SK-N-SH (cell line): ENCODE results near the gene IFNG-AS1.
A peak's percentile ranks its signal among the peaks of the same experiment; 100 is the strongest.

ENCODE experiments used
- CHD2 ChIP-seq: fragments of 150-350 bp; IDR thresholded peaks from 2 replicates; pipeline ENCODE4 v1.6.1; 2018; ENCODE audit warnings: low read length; ENCODE audit not compliant: partially characterized antibody
- CTCF ChIP-seq: fragments of 200-600 bp; sonication (generic); IDR thresholded peaks from 2 replicates; pipeline ENCODE4 v1.6.1; 2017; ENCODE audit warnings: antibody characterized with exemption, mild to moderate bottlenecking, moderate library complexity
- EP300 ChIP-seq, 2 experiments: IDR thresholded peaks; 2 replicates each; pipeline versions ENCODE4 v1.4.0 to v1.6.1; 2012; ENCODE audit warnings: borderline replicate concordance in 1 of 2, low read depth in 1 of 2, low read length in 1 of 2
- EZH2phosphoT487 ChIP-seq: fragments of 200-600 bp; sonication (generic); IDR thresholded peaks from 2 replicates; pipeline ENCODE4 v1.6.1; 2017; ENCODE audit warnings: low read depth, mixed run types, mild to moderate bottlenecking, antibody characterized with exemption, moderate library complexity, borderline replicate concordance
- FOXJ3 ChIP-seq: sonication (generic); formaldehyde crosslinking; IDR thresholded peaks from 2 replicates; pipeline ENCODE4 v1.5.1; 2020; ENCODE audit warnings: mild to moderate bottlenecking, missing genetic modification reagents
- MAX ChIP-seq: IDR thresholded peaks from 2 replicates; pipeline ENCODE4 v1.4.0; 2012; ENCODE audit warnings: low read depth
- POLR2AphosphoS5 ChIP-seq: IDR thresholded peaks from 2 replicates; pipeline ENCODE4 v1.6.1; 2012; ENCODE audit warnings: low read depth, low read length
- REST ChIP-seq: IDR thresholded peaks from 2 replicates; pipeline ENCODE4 v1.6.1; 2012; ENCODE audit warnings: mild to moderate bottlenecking, low read depth, low read length, moderate library complexity
- USF1 ChIP-seq: IDR thresholded peaks from 2 replicates; pipeline ENCODE4 v1.4.0; 2012; ENCODE audit warnings: low read depth, borderline replicate concordance
- YY1 ChIP-seq: IDR thresholded peaks from 2 replicates; pipeline ENCODE4 v1.4.0; 2012; ENCODE audit warnings: low read depth, mild to moderate bottlenecking

GRCh38 chr12:67986632-67987031 is 2.6 kb upstream of the IFNG-AS1 start:
- TF ChIP-seq CTCF (no peak), EZH2phosphoT487 (no peak), REST (no peak), YY1 (no peak), POLR2AphosphoS5 (0 out of 2 replicates have a peak, but pooled peaks have one; percentile 20), CHD2 (no peak), EP300 (IDR thresholded peaks at IDR 0.05; ENCODE audit: borderline replicate concordance in 1 of 2, low read depth in 1 of 2, low read length in 1 of 2) (peak in 1 of 2 experiments; percentile 46; a peak in 2 of 4 replicates), MAX (no peak), USF1 (no peak), FOXJ3 (CRISPR knock-in tag) (no peak)
